Prostate gland (tissue), 2 donors: ENCODE results near the gene AKNA.

Source experiments
- CTCF ChIP-seq, 4 experiments: fragments of 200-600 bp in 2 of 4; fragments of 450-650 bp in 2 of 4; sonication (generic) in 2 of 4; IDR thresholded peaks; 1 replicate in 3 of 4; 2 replicates in 1 of 4; pipeline ENCODE4 v1.5.1; 2016 to 2019; ENCODE audit warnings: antibody characterized with exemption in 4 of 4, mild to moderate bottlenecking in 2 of 4, moderate library complexity in 2 of 4
- POLR2A ChIP-seq: fragments of 450-650 bp; IDR thresholded peaks from one replicate; pipeline ENCODE4 v1.6.1; 2016; ENCODE audit warnings: antibody characterized with exemption, mild to moderate bottlenecking
- POLR2AphosphoS5 ChIP-seq: sonication (generic); formaldehyde crosslinking; IDR thresholded peaks from one replicate; pipeline ENCODE4 v1.6.1; 2017; ENCODE audit warnings: antibody characterized with exemption

GRCh38 chr9:114311571-114312512 lies 75.9 kb downstream of the AKNA start:
- TF ChIP-seq CTCF (IDR thresholded peaks at IDR 0.05) (no peak), POLR2A (no peak), POLR2AphosphoS5 (no peak)
